ENCODE measurements around the gene TMEM59L.

The TMEM59L gene

GRCh38 chr19:18609717-18610051 is 3.0 kb upstream of the TMEM59L start:
- no peak for DNase-seq

GRCh38 chr19:18610245-18610555 is 2.5 kb upstream of the TMEM59L start:
- DNase-seq, result no peak

- DNase-seq, result no peak
These were observed 1.9 kb upstream of the TMEM59L start for GRCh38 chr19:18610556-18611326.

- no peak for DNase-seq
These were observed 1.2 kb upstream of the TMEM59L start for GRCh38 chr19:18611327-18612050.

GRCh38 chr19:18612051-18612771 is 459 bp upstream of the TMEM59L start:
- no peak for DNase-seq

- no peak for DNase-seq
These were observed 1.0 kb downstream of the TMEM59L start for GRCh38 chr19:18613589-18614234.

- DNase-seq, result no peak
These were observed 3.4 kb downstream of the TMEM59L start for GRCh38 chr19:18616023-18616422.

GRCh38 chr19:18617562-18617961 is 4.9 kb downstream of the TMEM59L start:
- DNase-seq, result no peak

GRCh38 chr19:18618236-18618635 is 5.6 kb downstream of the TMEM59L start:
- no peak for DNase-seq

GRCh38 chr19:18620311-18620710 is 7.6 kb downstream of the TMEM59L start:
- no peak for DNase-seq

- DNase-seq, result no peak
These were observed 8.2 kb downstream of the TMEM59L start for GRCh38 chr19:18620902-18621301.

GRCh38 chr19:18626906-18627305 is 14.2 kb downstream of the TMEM59L start:
- DNase-seq, result no peak

GRCh38 chr19:18629166-18630088 is 16.8 kb downstream of the TMEM59L start:
- DNase-seq, result no peak

- no peak for DNase-seq
These were observed 20.7 kb downstream of the TMEM59L start for GRCh38 chr19:18633321-18633720.

- no peak for DNase-seq
These were observed 22.1 kb downstream of the TMEM59L start for GRCh38 chr19:18634612-18635297.

- no peak for DNase-seq
These were observed 23.1 kb downstream of the TMEM59L start for GRCh38 chr19:18635831-18636182.

GRCh38 chr19:18636183-18636968 is 23.7 kb downstream of the TMEM59L start:
- DNase-seq, result peak; percentile 97

GRCh38 chr19:18636969-18637629 is 24.4 kb downstream of the TMEM59L start, which contains the start of gene KLHL26:
TSS of gene KLHL26 (plus strand) at chr19:18637028. CDS start at chr19:18637055, 27 bp downstream.
- DNase-seq, result no peak

- DNase-seq, result no peak
These were observed 25.3 kb downstream of the TMEM59L start for GRCh38 chr19:18637673-18638630.

Data from NK-92 treated with Interleukin-12 subunit alpha and Interleukin-12 subunit beta, amount 100 ng/mL, for 24 hours (cell line).